ENCODE results near the gene GRIK2. TPM values are rescaled to one million over a fixed set of nuclear protein-coding genes. Genes with fewer than 3 reads are reported as not detected.

GRIK2 gene
- polyA plus RNA-seq, 1 of the 3 experiments (the other 2 are of a cell fraction) = 0.30 TPM

DNA sequence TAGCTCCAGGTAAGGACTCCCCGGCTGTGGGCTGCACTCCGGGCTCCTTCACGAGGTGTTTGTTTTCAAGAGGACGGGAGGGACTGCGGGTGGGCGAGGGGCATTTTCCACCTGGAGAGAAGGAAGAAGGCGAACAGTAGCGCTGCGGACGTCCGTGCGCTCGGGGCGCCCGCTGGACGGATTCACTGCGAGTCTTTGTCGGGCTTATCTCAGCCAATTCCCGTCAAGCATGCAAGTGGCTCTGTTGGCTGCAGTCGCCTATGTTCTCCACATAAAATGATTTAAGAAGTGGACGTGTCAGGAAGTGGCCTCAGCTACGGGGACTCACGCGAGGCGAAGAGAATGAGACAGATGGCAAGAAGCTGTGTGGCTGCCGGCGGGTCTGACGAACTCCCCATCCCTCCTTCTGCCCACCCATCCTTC is 332 bp downstream of the GRIK2 start:
- peak overlapping the region; percentile 53 to 57; a peak in 3 of 4 replicates for H3K4me3 ChIP-seq (ENCODE audit: low read depth in 2 of 2, low read length in 1 of 2)
- WGBS (ENCODE audit: low lambda C conversion rate) = 1% methylated on average over 23 of the region's 28 CpGs
- no peaks in the 10 kb centered on the region for H3F3A ChIP-seq (replicated peaks; ENCODE audit: insufficient read depth)
- H4K20me1 ChIP-seq (ENCODE audit: insufficient read depth) = no peaks in the 10 kb centered on the region
- H3K36me3 ChIP-seq (replicated peaks in 1 of 2; ENCODE audit: control insufficient read depth in 1 of 2, insufficient read depth in 2 of 2, low read length in 1 of 2) = no peaks in the 10 kb centered on the region
- no peak overlapping the region; a peak in 1 of 4 replicates for H3K27ac ChIP-seq (ENCODE audit: low read depth in 2 of 2, low read length in 1 of 2)
- no peaks in the 10 kb centered on the region for H3K9me3 ChIP-seq
- no peaks in the 10 kb centered on the region for H3K79me2 ChIP-seq (ENCODE audit: insufficient read depth)
- H3K9me2 ChIP-seq = no peaks in the 10 kb centered on the region
- no peak for DNase-seq
- no peak overlapping the region for H3K9ac ChIP-seq
- peak overlapping the region; percentile 83 for H3K4me2 ChIP-seq
- CTCF ChIA-PET = interaction anchor here (0.7 to 5.5 kb wide), 7 partner anchors 19 to 1730 kb away, joined by 3 to 40 read pairs (median 5); no protein-coding TSS in a partner anchor
- peak; percentile 42; the same call in 1 of the 2 replicates for TF ChIP-seq MXI1 (IDR thresholded peaks at IDR 0.05; ENCODE audit: low read depth, low read length)
- TF ChIP-seq, protein P1, sequence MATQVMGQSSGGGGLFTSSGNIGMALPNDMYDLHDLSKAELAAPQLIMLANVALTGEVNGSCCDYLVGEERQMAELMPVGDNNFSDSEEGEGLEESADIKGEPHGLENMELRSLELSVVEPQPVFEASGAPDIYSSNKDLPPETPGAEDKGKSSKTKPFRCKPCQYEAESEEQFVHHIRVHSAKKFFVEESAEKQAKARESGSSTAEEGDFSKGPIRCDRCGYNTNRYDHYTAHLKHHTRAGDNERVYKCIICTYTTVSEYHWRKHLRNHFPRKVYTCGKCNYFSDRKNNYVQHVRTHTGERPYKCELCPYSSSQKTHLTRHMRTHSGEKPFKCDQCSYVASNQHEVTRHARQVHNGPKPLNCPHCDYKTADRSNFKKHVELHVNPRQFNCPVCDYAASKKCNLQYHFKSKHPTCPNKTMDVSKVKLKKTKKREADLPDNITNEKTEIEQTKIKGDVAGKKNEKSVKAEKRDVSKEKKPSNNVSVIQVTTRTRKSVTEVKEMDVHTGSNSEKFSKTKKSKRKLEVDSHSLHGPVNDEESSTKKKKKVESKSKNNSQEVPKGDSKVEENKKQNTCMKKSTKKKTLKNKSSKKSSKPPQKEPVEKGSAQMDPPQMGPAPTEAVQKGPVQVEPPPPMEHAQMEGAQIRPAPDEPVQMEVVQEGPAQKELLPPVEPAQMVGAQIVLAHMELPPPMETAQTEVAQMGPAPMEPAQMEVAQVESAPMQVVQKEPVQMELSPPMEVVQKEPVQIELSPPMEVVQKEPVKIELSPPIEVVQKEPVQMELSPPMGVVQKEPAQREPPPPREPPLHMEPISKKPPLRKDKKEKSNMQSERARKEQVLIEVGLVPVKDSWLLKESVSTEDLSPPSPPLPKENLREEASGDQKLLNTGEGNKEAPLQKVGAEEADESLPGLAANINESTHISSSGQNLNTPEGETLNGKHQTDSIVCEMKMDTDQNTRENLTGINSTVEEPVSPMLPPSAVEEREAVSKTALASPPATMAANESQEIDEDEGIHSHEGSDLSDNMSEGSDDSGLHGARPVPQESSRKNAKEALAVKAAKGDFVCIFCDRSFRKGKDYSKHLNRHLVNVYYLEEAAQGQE (IDR thresholded peaks at IDR 0.05; ENCODE audit: low read depth, low read length) = no peak
- H2AFZ ChIP-seq (ENCODE audit: low read depth) = no peak overlapping the region
- H3K4me1 ChIP-seq (ENCODE audit: control insufficient read depth in 1 of 2, insufficient read depth in 2 of 2, low read depth in 1 of 2, low read length in 1 of 2) = peaks cover 0 to 10% of the 10 kb centered on the region in 2 experiments; a peak in 2 of 4 replicates
- POLR2A ChIA-PET = no interaction called here
- H3K27me3 ChIP-seq (ENCODE audit: insufficient read depth) = peaks cover 30% of the 10 kb centered on the region

DNA sequence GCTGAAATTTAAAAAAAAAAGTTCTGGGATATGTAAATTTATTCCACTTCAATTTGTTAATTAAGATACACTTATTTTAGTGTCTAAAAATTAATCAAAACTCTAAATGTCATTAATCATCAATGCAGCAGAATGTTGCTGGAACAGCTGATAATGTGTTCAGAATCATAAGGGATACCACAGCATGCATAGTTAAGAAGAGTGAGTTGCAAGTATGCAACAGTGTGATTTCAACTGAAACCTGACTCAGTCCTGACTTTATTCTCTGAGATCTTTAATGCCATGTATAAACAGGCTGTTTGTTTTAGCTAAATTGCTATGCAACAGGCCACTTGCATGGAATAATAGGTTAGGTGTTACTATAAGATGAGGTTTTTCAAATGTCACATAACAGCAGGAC is 1.4 kb downstream of the GRIK2 start:
- H3K9ac ChIP-seq = no peak overlapping the region
- no peak overlapping the region for H3K27ac ChIP-seq (ENCODE audit: low read depth in 2 of 2, low read length in 1 of 2)
- H3F3A ChIP-seq (replicated peaks; ENCODE audit: insufficient read depth) = no peaks in the 10 kb centered on the region
- TF ChIP-seq SIN3A (IDR thresholded peaks at IDR 0.05; ENCODE audit: borderline replicate concordance, low read depth, low read length) (no peak), CHD2 (IDR thresholded peaks at IDR 0.05; ENCODE audit: low read length, partially characterized antibody) (no peak), JUND (IDR thresholded peaks at IDR 0.05) (no peak)
- TF ChIP-seq, protein P1 (IDR thresholded peaks at IDR 0.05; ENCODE audit: low read depth, low read length) = no peak
- TF ChIP-seq, protein P2, sequence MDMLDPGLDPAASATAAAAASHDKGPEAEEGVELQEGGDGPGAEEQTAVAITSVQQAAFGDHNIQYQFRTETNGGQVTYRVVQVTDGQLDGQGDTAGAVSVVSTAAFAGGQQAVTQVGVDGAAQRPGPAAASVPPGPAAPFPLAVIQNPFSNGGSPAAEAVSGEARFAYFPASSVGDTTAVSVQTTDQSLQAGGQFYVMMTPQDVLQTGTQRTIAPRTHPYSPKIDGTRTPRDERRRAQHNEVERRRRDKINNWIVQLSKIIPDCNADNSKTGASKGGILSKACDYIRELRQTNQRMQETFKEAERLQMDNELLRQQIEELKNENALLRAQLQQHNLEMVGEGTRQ (IDR thresholded peaks at IDR 0.05; ENCODE audit: borderline replicate concordance, low read depth, low read length) = no peak
- ChIA-PET CTCF (interaction anchor here (0.6 to 5.5 kb wide), 18 partner anchors 9 to 1881 kb away, joined by 3 to 40 read pairs (median 4); no protein-coding TSS in a partner anchor), POLR2A (no interaction called here)
- peaks cover 0 to 13% of the 10 kb centered on the region in 2 experiments; a peak in 2 of 4 replicates for H3K4me1 ChIP-seq (ENCODE audit: control insufficient read depth in 1 of 2, insufficient read depth in 2 of 2, low read depth in 1 of 2, low read length in 1 of 2)
- DNase-seq = no peak
- H3K36me3 ChIP-seq (replicated peaks in 1 of 2; ENCODE audit: control insufficient read depth in 1 of 2, insufficient read depth in 2 of 2, low read length in 1 of 2) = no peaks in the 10 kb centered on the region
- H3K27me3 ChIP-seq (ENCODE audit: insufficient read depth) = peaks cover 41% of the 10 kb centered on the region
- H3K9me2 ChIP-seq = no peaks in the 10 kb centered on the region
- H3K79me2 ChIP-seq (ENCODE audit: insufficient read depth) = no peaks in the 10 kb centered on the region
- H4K20me1 ChIP-seq (ENCODE audit: insufficient read depth) = no peaks in the 10 kb centered on the region
- no peak overlapping the region for H2AFZ ChIP-seq (ENCODE audit: low read depth)
- H3K4me2 ChIP-seq = no peak overlapping the region
- H3K9me3 ChIP-seq = no peaks in the 10 kb centered on the region
- H3K4me3 ChIP-seq (ENCODE audit: low read depth in 2 of 2, low read length in 1 of 2) = no peak overlapping the region; a peak in 1 of 4 replicates
